Stimulated activated naive CD4-positive, alpha-beta T cell (primary cell): ENCODE results near the gene APBA1.

Source experiments
- DNase-seq, 6 experiments: peaks; one replicate each; lab custom pipeline; 2025; lab: John Stamatoyannopoulos, UW

The APBA1 gene

GRCh38 chr9:69397384-69398214 is 274.6 kb downstream of the APBA1 start:
- no peak for DNase-seq

GRCh38 chr9:69396759-69397158 is 275.4 kb downstream of the APBA1 start:
- no peak for DNase-seq

- no peak for DNase-seq
These were observed 276.5 kb downstream of the APBA1 start for GRCh38 chr9:69395718-69396117.

GRCh38 chr9:69393425-69393824 is 278.7 kb downstream of the APBA1 start:
- no peak for DNase-seq

- no peak for DNase-seq
These were observed 279.3 kb downstream of the APBA1 start for GRCh38 chr9:69392826-69393225.

GRCh38 chr9:69391946-69392345 is 280.2 kb downstream of the APBA1 start:
- DNase-seq: no peak

- no peak for DNase-seq
These were observed 280.7 kb downstream of the APBA1 start for GRCh38 chr9:69391487-69391886.

- DNase-seq: no peak
These were observed 282.7 kb downstream of the APBA1 start for GRCh38 chr9:69389437-69389995.

GRCh38 chr9:69388596-69388995 is 283.6 kb downstream of the APBA1 start:
- no peak for DNase-seq

GRCh38 chr9:69386651-69387050 is 285.5 kb downstream of the APBA1 start:
- no peak for DNase-seq

GRCh38 chr9:69385581-69386033 is 286.6 kb downstream of the APBA1 start:
- no peak for DNase-seq

- no peak for DNase-seq
These were observed 290.0 kb downstream of the APBA1 start for GRCh38 chr9:69382135-69382534.

- DNase-seq: no peak
These were observed 291.4 kb downstream of the APBA1 start for GRCh38 chr9:69380811-69381210.

- DNase-seq: no peak
These were observed 291.9 kb downstream of the APBA1 start for GRCh38 chr9:69380301-69380700.

- DNase-seq: no peak
These were observed 292.7 kb downstream of the APBA1 start for GRCh38 chr9:69379270-69379982.

GRCh38 chr9:69377981-69378380 is 294.2 kb downstream of the APBA1 start:
- DNase-seq: no peak
